ENCODE measurements around the gene CERS4.

DNA sequence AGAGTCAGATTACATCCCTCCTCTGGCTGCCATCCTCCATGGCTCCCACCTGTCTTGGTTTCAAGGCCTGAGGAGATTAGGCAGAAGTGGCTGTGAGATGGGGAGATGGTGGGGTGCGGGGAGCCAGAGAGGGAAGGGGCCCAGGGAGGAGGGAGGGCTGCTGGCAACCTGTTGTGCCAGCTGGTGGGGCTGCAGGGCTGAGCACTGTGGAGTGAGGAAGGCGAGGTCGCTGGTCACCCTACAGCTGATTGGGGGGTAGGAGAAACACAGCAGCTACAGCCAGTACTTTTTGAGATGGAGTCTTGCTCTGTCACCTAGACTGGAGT lies 50.7 kb downstream of the CERS4 start:
- TF ChIP-seq CTCF (IDR thresholded peaks at IDR 0.05), result no peak
- TF ChIP-seq POLR2AphosphoS5 (IDR thresholded peaks at IDR 0.05; ENCODE audit: insufficient read depth in 1 of 2, low read depth in 1 of 2), result no peak

Data from vagina (tissue), 2 donors.